ENCODE measurements around the gene ELF2. TPM values are rescaled to one million over a fixed set of nuclear protein-coding genes. Genes with fewer than 3 reads are reported as not detected.
"Not testable (repeated sequence)": the region's sequence is repeated elsewhere in the genome, so short reads cannot be mapped to it uniquely, and the experiment has no call there.

The ELF2 gene
- total RNA-seq, 1 experiment from 2014 or later, result 21.9 TPM

DNA sequence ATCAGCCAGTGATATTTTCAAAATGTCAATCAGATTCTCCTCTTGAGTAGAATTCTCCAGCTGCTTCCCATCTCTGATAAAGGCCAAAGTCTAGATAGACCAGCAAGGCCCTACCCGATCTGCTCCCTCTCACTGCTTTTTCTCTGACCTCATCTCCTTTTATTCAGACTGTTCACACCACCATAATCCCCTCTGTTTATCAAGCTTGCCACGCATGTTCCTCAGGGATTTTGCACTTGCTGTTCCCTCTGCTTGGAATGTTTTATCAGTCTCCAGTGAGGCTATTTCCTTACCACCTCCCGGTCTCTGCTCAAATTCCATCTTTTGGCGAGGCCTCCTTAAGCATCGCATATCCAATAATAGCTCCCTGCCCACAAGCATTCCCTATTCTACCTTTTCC, 141.4 kb downstream of the ELF2 start:
- ChIA-PET CTCF (no interaction called here), POLR2A (no interaction called here)
- Histone ChIP-seq H3K4me1 (ENCODE audit: control insufficient read depth, insufficient read depth, low read length) (peaks cover 5% of the 10 kb centered on the region), H3K9me3 (ENCODE audit: control insufficient read depth, insufficient read depth, low read depth, low read length) (no peaks in the 10 kb centered on the region), H3K27me3 (ENCODE audit: control insufficient read depth, insufficient read depth, low read length) (no peaks in the 10 kb centered on the region), H3K36me3 (ENCODE audit: control insufficient read depth, insufficient read depth, low read length) (no peaks in the 10 kb centered on the region), H3K4me3 (ENCODE audit: low read depth in 2 of 2, low read length in 2 of 2) (no peak overlapping the region), H3K27ac (ENCODE audit: low read length) (no peak overlapping the region)
- intact Hi-C loops (cut with micrococcal nuclease; ENCODE audit: unreplicated experiment), result no loop called here
- no peak for ATAC-seq
- TF ChIP-seq SIN3A (IDR thresholded peaks at IDR 0.05; ENCODE audit: borderline replicate concordance, insufficient read depth, low read depth, low read length) (no peak), TCF7L2 (IDR thresholded peaks at IDR 0.05; ENCODE audit: low read depth, low read length) (no peak), POLR2AphosphoS5 (IDR thresholded peaks at IDR 0.05; ENCODE audit: low read depth, low read length) (no peak)
- TF ChIP-seq, protein P1, sequence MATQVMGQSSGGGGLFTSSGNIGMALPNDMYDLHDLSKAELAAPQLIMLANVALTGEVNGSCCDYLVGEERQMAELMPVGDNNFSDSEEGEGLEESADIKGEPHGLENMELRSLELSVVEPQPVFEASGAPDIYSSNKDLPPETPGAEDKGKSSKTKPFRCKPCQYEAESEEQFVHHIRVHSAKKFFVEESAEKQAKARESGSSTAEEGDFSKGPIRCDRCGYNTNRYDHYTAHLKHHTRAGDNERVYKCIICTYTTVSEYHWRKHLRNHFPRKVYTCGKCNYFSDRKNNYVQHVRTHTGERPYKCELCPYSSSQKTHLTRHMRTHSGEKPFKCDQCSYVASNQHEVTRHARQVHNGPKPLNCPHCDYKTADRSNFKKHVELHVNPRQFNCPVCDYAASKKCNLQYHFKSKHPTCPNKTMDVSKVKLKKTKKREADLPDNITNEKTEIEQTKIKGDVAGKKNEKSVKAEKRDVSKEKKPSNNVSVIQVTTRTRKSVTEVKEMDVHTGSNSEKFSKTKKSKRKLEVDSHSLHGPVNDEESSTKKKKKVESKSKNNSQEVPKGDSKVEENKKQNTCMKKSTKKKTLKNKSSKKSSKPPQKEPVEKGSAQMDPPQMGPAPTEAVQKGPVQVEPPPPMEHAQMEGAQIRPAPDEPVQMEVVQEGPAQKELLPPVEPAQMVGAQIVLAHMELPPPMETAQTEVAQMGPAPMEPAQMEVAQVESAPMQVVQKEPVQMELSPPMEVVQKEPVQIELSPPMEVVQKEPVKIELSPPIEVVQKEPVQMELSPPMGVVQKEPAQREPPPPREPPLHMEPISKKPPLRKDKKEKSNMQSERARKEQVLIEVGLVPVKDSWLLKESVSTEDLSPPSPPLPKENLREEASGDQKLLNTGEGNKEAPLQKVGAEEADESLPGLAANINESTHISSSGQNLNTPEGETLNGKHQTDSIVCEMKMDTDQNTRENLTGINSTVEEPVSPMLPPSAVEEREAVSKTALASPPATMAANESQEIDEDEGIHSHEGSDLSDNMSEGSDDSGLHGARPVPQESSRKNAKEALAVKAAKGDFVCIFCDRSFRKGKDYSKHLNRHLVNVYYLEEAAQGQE (IDR thresholded peaks at IDR 0.05; ENCODE audit: insufficient read depth in 1 of 2, low read depth in 2 of 2, low read length in 1 of 2), result no peak
- TF ChIP-seq, protein P2, sequence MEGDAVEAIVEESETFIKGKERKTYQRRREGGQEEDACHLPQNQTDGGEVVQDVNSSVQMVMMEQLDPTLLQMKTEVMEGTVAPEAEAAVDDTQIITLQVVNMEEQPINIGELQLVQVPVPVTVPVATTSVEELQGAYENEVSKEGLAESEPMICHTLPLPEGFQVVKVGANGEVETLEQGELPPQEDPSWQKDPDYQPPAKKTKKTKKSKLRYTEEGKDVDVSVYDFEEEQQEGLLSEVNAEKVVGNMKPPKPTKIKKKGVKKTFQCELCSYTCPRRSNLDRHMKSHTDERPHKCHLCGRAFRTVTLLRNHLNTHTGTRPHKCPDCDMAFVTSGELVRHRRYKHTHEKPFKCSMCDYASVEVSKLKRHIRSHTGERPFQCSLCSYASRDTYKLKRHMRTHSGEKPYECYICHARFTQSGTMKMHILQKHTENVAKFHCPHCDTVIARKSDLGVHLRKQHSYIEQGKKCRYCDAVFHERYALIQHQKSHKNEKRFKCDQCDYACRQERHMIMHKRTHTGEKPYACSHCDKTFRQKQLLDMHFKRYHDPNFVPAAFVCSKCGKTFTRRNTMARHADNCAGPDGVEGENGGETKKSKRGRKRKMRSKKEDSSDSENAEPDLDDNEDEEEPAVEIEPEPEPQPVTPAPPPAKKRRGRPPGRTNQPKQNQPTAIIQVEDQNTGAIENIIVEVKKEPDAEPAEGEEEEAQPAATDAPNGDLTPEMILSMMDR (IDR thresholded peaks at IDR 0.05), result no peak
- BruUV-seq (replicated peaks), result no TSS peak
- in situ Hi-C loops (cut with HindIII; ENCODE audit: low pct_unique_long_range_greater_than_20kb, low sequenced_read_pairs), result no loop called here
- no peak for DNase-seq (ENCODE audit: low read depth, low spot score)

DNA sequence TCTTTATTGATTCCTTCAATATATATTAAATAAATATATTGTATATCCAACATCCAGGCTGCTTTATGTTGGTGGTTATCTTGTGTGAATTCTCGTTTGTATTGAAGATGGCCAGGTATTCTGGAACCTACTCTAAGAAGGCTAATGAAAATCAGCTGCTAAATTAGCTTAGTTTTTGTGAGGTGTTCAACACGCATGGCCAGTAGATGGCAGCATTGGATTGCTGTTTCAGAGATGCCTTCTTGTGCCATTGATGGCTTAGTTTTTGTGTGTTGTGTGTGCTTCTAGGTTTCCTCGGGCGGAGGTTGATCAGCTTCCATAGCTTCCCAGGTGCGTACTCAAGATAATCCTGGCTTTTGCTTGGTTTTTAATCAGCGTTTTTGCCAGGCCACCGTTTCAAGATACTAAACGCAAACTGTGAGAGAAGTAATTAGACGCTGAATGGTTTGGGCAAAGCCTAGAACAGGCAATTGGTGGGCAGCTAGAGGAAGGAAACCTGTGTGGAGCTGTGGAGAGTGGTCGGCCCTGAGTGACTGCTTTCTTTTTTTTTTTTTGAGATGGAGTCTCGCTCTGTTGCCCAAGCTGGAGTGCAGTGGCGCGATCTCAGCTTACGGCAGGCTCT, 146.3 kb downstream of the ELF2 start:
- no peaks in the 10 kb centered on the region for H3K36me3 ChIP-seq (ENCODE audit: control insufficient read depth, insufficient read depth, low read length)
- H3K9me3 ChIP-seq (ENCODE audit: control insufficient read depth, insufficient read depth, low read depth, low read length), result no peaks in the 10 kb centered on the region
- H3K27me3 ChIP-seq (ENCODE audit: control insufficient read depth, insufficient read depth, low read length), result no peaks in the 10 kb centered on the region
- H3K4me3 ChIP-seq (ENCODE audit: low read depth in 2 of 2, low read length in 2 of 2), result no peak overlapping the region
- peaks cover 14% of the 10 kb centered on the region for H3K4me1 ChIP-seq (ENCODE audit: control insufficient read depth, insufficient read depth, low read length)
- ChIA-PET POLR2A (interaction anchor here (0.6 to 0.7 kb wide), 2 partner anchors 8 to 500 kb away, joined by 4 to 5 read pairs; no protein-coding TSS in a partner anchor), CTCF (interaction anchor here (0.5 to 1.4 kb wide), 5 partner anchors 16 to 265 kb away, joined by 3 read pairs; no protein-coding TSS in a partner anchor)
- TF ChIP-seq TCF7L2 (IDR thresholded peaks at IDR 0.05; ENCODE audit: low read depth, low read length), result no peak
- TF ChIP-seq, protein P2 (IDR thresholded peaks at IDR 0.05), result peak; percentile 78
- DNase-seq (ENCODE audit: low read depth, low spot score) (peak; percentile 54), ATAC-seq (peak; percentile 51; the same call in 1 of the 2 replicates)
- no TSS peak for BruUV-seq (replicated peaks)
- in situ Hi-C loops (cut with HindIII; ENCODE audit: low pct_unique_long_range_greater_than_20kb, low sequenced_read_pairs) (no loop called here), intact Hi-C loops (cut with micrococcal nuclease; ENCODE audit: unreplicated experiment) (no loop called here)
- H3K27ac ChIP-seq (ENCODE audit: low read length), result no peak overlapping the region

DNA sequence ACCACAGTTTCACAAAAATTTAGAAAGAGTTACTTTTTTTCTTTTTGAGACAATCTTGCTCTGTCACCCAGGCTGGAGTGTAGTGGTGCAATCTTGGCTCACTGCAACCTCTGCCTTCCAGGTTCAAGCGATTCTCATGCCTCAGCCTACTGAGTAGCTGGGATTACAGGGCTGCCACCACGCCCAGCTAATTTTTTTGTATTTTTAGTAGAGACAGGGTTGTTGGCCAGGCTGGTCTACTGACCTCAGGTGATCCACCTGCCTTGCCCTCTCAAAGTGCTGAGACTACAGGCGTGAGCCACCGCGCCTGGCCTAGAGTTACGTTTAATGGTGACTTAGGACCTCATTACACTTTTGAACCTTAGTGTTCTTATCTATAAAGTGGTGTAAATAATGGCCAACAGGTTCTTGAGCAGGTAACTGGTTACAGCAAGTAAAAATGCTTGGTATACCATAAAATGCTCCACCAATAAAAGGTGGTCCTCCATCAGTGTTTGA, 147.1 kb downstream of the ELF2 start:
- ATAC-seq; in situ Hi-C loops (cut with HindIII; ENCODE audit: low pct_unique_long_range_greater_than_20kb, low sequenced_read_pairs); intact Hi-C loops (cut with micrococcal nuclease; ENCODE audit: unreplicated experiment); H3K27ac ChIP-seq (ENCODE audit: low read length); H3K9me3 ChIP-seq (ENCODE audit: control insufficient read depth, insufficient read depth, low read depth, low read length); H3K27me3 ChIP-seq (ENCODE audit: control insufficient read depth, insufficient read depth, low read length); H3K36me3 ChIP-seq (ENCODE audit: control insufficient read depth, insufficient read depth, low read length); POLR2A ChIA-PET; DNase-seq (ENCODE audit: low read depth, low spot score); BruUV-seq (replicated peaks); H3K4me3 ChIP-seq (ENCODE audit: low read depth in 2 of 2, low read length in 2 of 2): not testable (repeated sequence)
- H3K4me1 ChIP-seq (ENCODE audit: control insufficient read depth, insufficient read depth, low read length), result peaks cover 14% of the 10 kb centered on the region
- CTCF ChIA-PET, result interaction anchor here (0.6 to 1.4 kb wide), 4 partner anchors 15 to 266 kb away, joined by 3 read pairs; no protein-coding TSS in a partner anchor

Measured in Panc1 (cell line).